Measurements from ENCODE around the gene TP53BP1. TPM values are rescaled to one million over a fixed set of nuclear protein-coding genes. Genes with fewer than 3 reads are reported as not detected.

Gene TP53BP1
- 81.7 and 84.2 TPM in 2 replicates for total RNA-seq

DNA sequence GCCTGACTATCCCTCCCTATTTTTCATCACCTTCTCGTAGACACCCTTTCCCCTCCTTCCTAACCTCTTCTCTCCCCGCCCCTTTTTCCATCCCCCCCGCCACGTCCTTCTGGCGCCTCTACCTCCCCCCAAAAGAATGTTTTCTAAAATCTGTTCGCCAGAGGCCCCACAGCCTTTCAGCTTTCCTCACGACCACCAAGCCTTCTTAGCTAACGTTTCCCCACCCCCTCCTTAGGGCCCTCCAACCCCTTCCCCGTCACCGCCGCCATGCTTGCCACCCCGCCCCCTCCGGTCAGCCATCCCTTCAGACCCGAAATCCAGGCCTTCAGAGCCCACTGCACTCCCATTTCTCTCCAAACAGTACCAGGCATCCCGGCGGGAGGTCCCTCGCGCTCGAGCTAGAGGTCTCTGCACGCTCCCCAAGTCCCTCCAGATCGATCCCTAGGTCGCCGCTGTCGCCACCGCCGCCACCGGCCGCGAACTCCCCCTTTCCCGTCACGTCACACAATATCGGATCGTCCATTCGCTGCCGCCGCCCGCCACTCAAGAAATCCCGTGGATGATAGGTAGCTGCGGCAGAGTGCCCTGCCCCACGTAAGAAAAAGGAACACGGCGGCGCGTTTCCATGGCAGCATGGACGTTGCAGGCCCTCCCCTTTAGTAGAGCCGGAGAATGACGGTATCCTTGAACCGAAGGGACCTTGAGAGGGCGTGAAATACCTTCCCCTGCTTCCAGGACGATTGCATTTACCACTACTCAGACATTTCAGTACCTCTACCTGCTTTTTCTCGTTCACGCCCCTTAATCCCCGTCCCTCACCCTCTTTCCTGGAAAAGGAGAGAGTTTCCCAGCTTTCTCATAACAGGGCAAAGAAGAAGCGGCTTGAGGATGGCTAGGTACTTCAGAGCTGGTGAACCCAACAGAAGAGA is at the start of gene TP53BP1:
Gene TP53BP1 (minus strand): TSS at position 484 of the 929 bp plus-strand sequence. CDS start 113 bp downstream, at position 371.

DNA sequence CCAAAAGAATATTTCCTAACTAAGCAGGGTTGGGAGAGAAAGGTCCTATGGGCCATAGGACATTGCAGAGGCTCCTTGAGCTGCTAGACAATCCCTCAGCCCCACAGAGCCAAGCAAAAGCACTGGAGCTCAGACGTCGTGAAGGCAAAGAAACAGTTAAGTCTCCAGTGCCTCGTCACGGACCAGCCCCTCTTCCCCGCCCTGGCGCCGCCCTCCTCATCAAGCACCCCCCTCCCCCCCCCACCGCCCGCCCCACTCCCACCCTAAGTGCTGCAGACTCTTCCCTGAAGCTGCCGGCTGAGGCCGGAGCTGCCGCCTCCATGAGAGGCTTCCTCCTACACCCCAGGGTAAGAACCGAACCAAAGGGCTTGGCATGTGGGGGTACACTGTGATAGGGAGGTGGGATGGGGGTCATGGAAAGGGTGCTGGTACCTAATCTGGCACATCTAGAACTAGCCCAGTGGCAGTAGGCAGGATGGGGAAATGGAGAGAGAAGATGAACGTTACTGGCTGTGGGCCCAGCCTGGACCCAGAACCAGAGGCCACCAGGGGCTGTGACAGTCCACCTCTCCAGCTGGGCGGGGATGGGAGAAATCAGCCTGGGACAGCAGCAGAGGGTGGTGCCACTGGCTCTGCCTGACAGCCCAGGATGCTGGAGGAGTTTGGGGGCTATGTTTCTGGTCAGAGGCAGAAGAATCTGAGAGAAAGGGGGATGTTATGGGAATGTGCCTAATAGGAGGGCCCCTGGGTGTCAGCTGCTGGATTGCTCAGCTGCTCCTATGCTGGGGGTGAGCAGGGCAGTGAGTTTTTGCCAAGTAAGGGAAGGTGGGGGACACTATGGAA is 24.6 kb upstream of the TP53BP1 start, which contains the start of gene MAP1A:
Gene MAP1A (plus strand): TSS at position 255 of the 843 bp plus-strand sequence. CDS start 3,866 bp downstream, outside the sequence.

DNA sequence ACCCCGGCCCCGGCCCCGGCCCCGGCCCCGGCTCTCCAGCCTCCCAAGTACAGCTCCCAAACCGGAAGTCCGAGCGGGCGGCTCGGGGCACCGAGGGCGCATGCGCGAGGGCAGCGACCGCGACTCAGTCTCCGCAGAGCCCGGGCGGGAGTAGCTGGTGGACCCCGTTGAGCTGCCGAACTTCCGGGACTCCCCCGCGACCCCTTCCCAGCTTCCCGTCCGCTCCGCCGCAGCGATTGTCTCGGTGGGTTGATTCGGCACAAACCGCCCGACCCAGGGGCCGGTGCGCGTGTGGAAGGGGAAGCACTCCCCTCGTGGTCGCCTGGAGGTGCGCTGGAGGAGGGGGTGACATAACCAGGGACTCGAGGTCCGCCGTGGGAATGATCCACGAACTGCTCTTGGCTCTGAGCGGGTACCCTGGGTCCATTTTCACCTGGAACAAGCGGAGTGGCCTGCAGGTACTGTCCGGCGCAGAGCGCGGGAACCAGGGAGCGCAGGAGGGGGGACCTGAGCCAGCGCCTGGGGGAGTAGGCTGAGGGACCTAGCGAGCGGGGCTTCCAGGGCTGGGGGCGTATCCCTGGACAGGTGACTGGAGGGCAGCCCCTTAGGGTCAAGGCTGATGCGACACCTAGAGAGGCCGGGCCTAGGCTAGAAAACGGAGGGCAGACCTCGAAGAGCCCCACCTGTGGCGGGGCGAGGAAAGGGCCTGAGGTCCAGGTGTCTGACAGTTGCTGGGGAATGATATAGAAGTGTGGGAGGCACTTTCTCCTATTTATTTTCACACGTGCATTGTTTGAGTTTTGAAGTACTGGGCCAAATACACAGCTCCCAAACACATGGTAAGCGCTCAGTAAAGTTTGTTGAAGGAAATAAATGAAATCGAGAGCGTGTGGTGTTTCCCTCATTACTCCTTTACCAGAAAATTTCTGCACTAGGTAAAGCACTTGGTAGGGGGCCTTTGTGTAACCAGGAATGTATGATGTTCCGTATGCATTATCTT is 121.7 kb downstream of the TP53BP1 start, which contains the start of the genes TUBGCP4 and ZSCAN29:
Gene TUBGCP4 (plus strand): TSS at position 127 of the 1,000 bp plus-strand sequence. CDS start 254 bp downstream, at position 381.
Gene ZSCAN29 (minus strand): TSS at position 69 of the 1,000 bp plus-strand sequence. CDS start 1,130 bp downstream, outside the sequence.

Other genes starting within 250 kb of the TP53BP1 start
- gene TGM5, start 226.2 kb downstream of the TP53BP1 start, total RNA-seq: not detected in 2 replicates
- gene TGM7, start 190.9 kb downstream of the TP53BP1 start, total RNA-seq: 0.09 TPM in 1 of 2 replicates, not detected in the other
- gene LCMT2, start 162.6 kb downstream of the TP53BP1 start, total RNA-seq: 4.1 and 9.1 TPM in 2 replicates
- 15.9 and 17.9 TPM in 2 replicates for gene ZSCAN29, start 122.1 kb downstream of the TP53BP1 start, total RNA-seq
- gene TUBGCP4, start 122.1 kb downstream of the TP53BP1 start, total RNA-seq: 6.5 and 8.5 TPM in 2 replicates
- 42.0 and 53.7 TPM in 2 replicates for gene MAP1A, start 24.5 kb upstream of the TP53BP1 start, total RNA-seq
- gene PPIP5K1, start 97.1 kb upstream of the TP53BP1 start, total RNA-seq: 21.8 and 23.3 TPM in 2 replicates
- gene CKMT1B, start 100.9 kb upstream of the TP53BP1 start, total RNA-seq: not detected in 2 replicates
- gene STRC, start 125.6 kb upstream of the TP53BP1 start, total RNA-seq: 0.09 and 0.16 TPM in 2 replicates
- 1.1 and 1.3 TPM in 2 replicates for gene CATSPER2, start 155.7 kb upstream of the TP53BP1 start, total RNA-seq
- gene CKMT1A, start 200.7 kb upstream of the TP53BP1 start, total RNA-seq: 0.16 and 0.26 TPM in 2 replicates